ENCODE results near the gene EPB41. TPM values are rescaled to one million over a fixed set of nuclear protein-coding genes. Genes with fewer than 3 reads are reported as not detected.

The EPB41 gene
- total and polyA plus RNA-seq, 2 of the 4 experiments (the other 2 are of a cell fraction), result 4.6 to 10.0 TPM

GRCh38 chr1:29052941-29053340, 138.6 kb downstream of the EPB41 start:
- no peaks in the 10 kb centered on the region for H3K27me3 ChIP-seq (ENCODE audit: control insufficient read depth, insufficient read depth, low read length)
- no peak for ATAC-seq (ENCODE audit: low read depth)
- no peak overlapping the region for H4K8ac ChIP-seq (ENCODE audit: low read depth in 2 of 2, low read length in 2 of 2)
- no peaks in the 10 kb centered on the region for H3K9me1 ChIP-seq (ENCODE audit: insufficient read depth, low read length)
- H3K4me3 ChIP-seq (ENCODE audit: insufficient read depth, low read depth, low read length), result no peak overlapping the region
- no peak overlapping the region for H2BK5ac ChIP-seq (ENCODE audit: low read depth, low read length, poor library complexity, severe bottlenecking)
- H3K56ac ChIP-seq (ENCODE audit: extremely low read depth, insufficient read depth, low read length), result no peak overlapping the region
- H3K23ac ChIP-seq (ENCODE audit: low read depth, low read length), result no peak overlapping the region
- H4K5ac ChIP-seq (ENCODE audit: low read depth, low read length), result no peak overlapping the region
- no peak overlapping the region for H2AK9ac ChIP-seq (replicated peaks; ENCODE audit: low read depth, low read length, poor library complexity)
- TF ChIP-seq CTCF (conservative IDR thresholded peaks at IDR 0.05; ENCODE audit: low read depth, low read length), result no peak
- TF ChIP-seq CHD1 (IDR thresholded peaks at IDR 0.05; ENCODE audit: low read depth, low read length), result no peak
- no peak overlapping the region for H2AFZ ChIP-seq (replicated peaks; ENCODE audit: low read length, poor library complexity)
- BruUV-seq (replicated peaks), result no TSS peak
- no peak overlapping the region for H4K91ac ChIP-seq (ENCODE audit: insufficient read depth, low read depth, low read length)
- POLR2A ChIA-PET (ENCODE audit: unreplicated experiment), result no interaction called here
- H3K4ac ChIP-seq (ENCODE audit: low read depth, low read length), result no peak overlapping the region
- H2AK5ac ChIP-seq (ENCODE audit: low read depth, low read length), result no peak overlapping the region; the same call in 1 of the 2 replicates
- H2BK15ac ChIP-seq (ENCODE audit: low read depth, low read length), result no peak overlapping the region
- dilution Hi-C loops (cut with HindIII; ENCODE audit: low sequenced_read_pairs, unreplicated experiment), result no loop called here
- WGBS, 2 experiments (ENCODE audit: extremely low coverage in 2 of 2, insufficient read length in 1 of 2), result no CpG with 5 or more reads among the region's 7 CpGs
- no peaks in the 10 kb centered on the region for H3K36me3 ChIP-seq (ENCODE audit: control insufficient read depth, insufficient read depth, low read length)
- H3K4me2 ChIP-seq (ENCODE audit: low read depth, low read length), result no peak overlapping the region
- no peak overlapping the region for H3K27ac ChIP-seq (ENCODE audit: insufficient read depth, low read length)
- no peak for DNase-seq
- no peaks in the 10 kb centered on the region for H3K79me1 ChIP-seq (ENCODE audit: low read depth in 1 of 2, low read length in 2 of 2)
- H3K4me1 ChIP-seq (ENCODE audit: control insufficient read depth, insufficient read depth, low read length), result peaks cover 4% of the 10 kb centered on the region; the same call in 1 of the 2 replicates
- H4K20me1 ChIP-seq (ENCODE audit: insufficient read depth, low read length), result no peaks in the 10 kb centered on the region
- intact Hi-C loops (cut with micrococcal nuclease), result no loop called here
- H3K18ac ChIP-seq (ENCODE audit: low read depth, low read length), result no peak overlapping the region
- H2BK20ac ChIP-seq (ENCODE audit: low read depth, low read length), result no peak overlapping the region
- H3K9ac ChIP-seq (ENCODE audit: low read depth, low read length), result no peak overlapping the region
- in situ Hi-C loops (cut with MboI; ENCODE audit: low sequenced_read_pairs), result no loop called here
- CTCF ChIA-PET, result no interaction called here
- no peaks in the 10 kb centered on the region for H3K9me3 ChIP-seq (ENCODE audit: control insufficient read depth, insufficient read depth, low read length)
- H3K14ac ChIP-seq (replicated peaks; ENCODE audit: low read depth, low read length), result no peak overlapping the region
- H2BK120ac ChIP-seq (ENCODE audit: low read depth, low read length), result no peak overlapping the region

Measured in IMR-90 (cell line).